GM21528 (cell line): ENCODE results near the gene KLRG1.
A peak's percentile ranks its signal among the peaks of the same experiment; 100 is the strongest.

Experiments
- ATAC-seq: cut with Tn5 transposase; IDR thresholded peaks from one replicate; pipeline ENCODE4 v1.9.1; 2021; ENCODE audit warnings: mild to moderate bottlenecking, moderate library complexity; ENCODE audit not compliant: unreplicated experiment, low FRiP score

The KLRG1 gene

GRCh38 chr12:8989413-8989812, at the start of gene KLRG1:
TSS of gene KLRG1 (plus strand) at chr12:8989546. CDS start at chr12:8989636, 90 bp downstream.
- no peak for ATAC-seq

- no peak for ATAC-seq
Observed at GRCh38 chr12:8941691-8942478, 47.5 kb upstream of the KLRG1 start.

GRCh38 chr12:8943565-8944186, 45.7 kb upstream of the KLRG1 start:
- no peak for ATAC-seq

GRCh38 chr12:8946733-8947132, 42.6 kb upstream of the KLRG1 start:
- no peak for ATAC-seq

GRCh38 chr12:8947737-8948136, 41.6 kb upstream of the KLRG1 start:
- ATAC-seq: no peak

GRCh38 chr12:8948701-8949341, 40.5 kb upstream of the KLRG1 start:
- no peak for ATAC-seq

GRCh38 chr12:8949342-8950220, 39.8 kb upstream of the KLRG1 start, which contains the start of gene M6PR:
TSS of gene M6PR (minus strand) at chr12:8949645. CDS start at chr12:8946404, 3,241 bp downstream.
- peak; percentile 89 for ATAC-seq

GRCh38 chr12:8950221-8950527, 39.2 kb upstream of the KLRG1 start:
- ATAC-seq: peak; percentile 19

- ATAC-seq: no peak
Observed at GRCh38 chr12:8950702-8951478, 38.5 kb upstream of the KLRG1 start.

- no peak for ATAC-seq
Observed at GRCh38 chr12:8951744-8952143, 37.6 kb upstream of the KLRG1 start.

GRCh38 chr12:8953773-8954402, 35.5 kb upstream of the KLRG1 start:
- no peak for ATAC-seq

- no peak for ATAC-seq
Observed at GRCh38 chr12:8956073-8956472, 33.3 kb upstream of the KLRG1 start.

GRCh38 chr12:8956772-8957171, 32.6 kb upstream of the KLRG1 start:
- no peak for ATAC-seq

GRCh38 chr12:8957561-8957960, 31.8 kb upstream of the KLRG1 start:
- no peak for ATAC-seq

- no peak for ATAC-seq
Observed at GRCh38 chr12:8958066-8958465, 31.3 kb upstream of the KLRG1 start.

- ATAC-seq: no peak
Observed at GRCh38 chr12:8960176-8960575, 29.2 kb upstream of the KLRG1 start.

- ATAC-seq: no peak
Observed at GRCh38 chr12:8968761-8969160, 20.6 kb upstream of the KLRG1 start.

- ATAC-seq: no peak
Observed at GRCh38 chr12:8969861-8970411, 19.4 kb upstream of the KLRG1 start.

- no peak for ATAC-seq
Observed at GRCh38 chr12:8970432-8970831, 18.9 kb upstream of the KLRG1 start.
